Psoas muscle (tissue), 8 donors: ENCODE results near the gene ZNF57. TPM values are rescaled to one million over a fixed set of nuclear protein-coding genes. Genes with fewer than 3 reads are reported as not detected.
"Not testable (repeated sequence)": the region's sequence is repeated elsewhere in the genome, so short reads cannot be mapped to it uniquely, and the experiment has no call there.

Experiments used
- ATAC-seq, 4 donors: fragments of 200-7000 bp; cut with Tn5 transposase; one replicate each; pipeline ENCODE4 v1.9.1; 2020; ENCODE audit warnings: moderate library complexity in 3 of 4, mild to moderate bottlenecking in 2 of 4
- DNase-seq, 2 donors: peaks; one replicate each; pipeline ENCODE4 v3.0.0-alpha.2; 2020
- H3K27ac ChIP-seq: fragments of 200-600 bp; one replicate; pipeline ENCODE4 v1.8.0; 2022
- H3K27me3 ChIP-seq, 3 donors: fragments of 200-600 bp in 1 of 3; one replicate each; pipeline versions ENCODE4 v1.6.1 to v1.8.0; 2013 to 2022; ENCODE audit warnings: low read length in 2 of 3, mild to moderate bottlenecking in 2 of 3, moderate library complexity in 1 of 3; ENCODE audit not compliant: insufficient read depth in 3 of 3
- H3K36me3 ChIP-seq, 2 donors: fragments of 200-600 bp in 1 of 2; one replicate each; pipeline versions ENCODE4 v1.6.1 to v1.8.0; 2013 to 2022; ENCODE audit warnings: low read depth in 1 of 2, mild to moderate bottlenecking in 1 of 2, moderate library complexity in 1 of 2; ENCODE audit not compliant: insufficient read depth in 1 of 2
- H3K4me1 ChIP-seq: fragments of 200-600 bp; one replicate; pipeline ENCODE4 v1.8.0; 2022
- H3K4me3 ChIP-seq: fragments of 200-600 bp; one replicate; pipeline ENCODE4 v1.8.0; 2022; ENCODE audit warnings: mild to moderate bottlenecking
- H3K9me3 ChIP-seq: fragments of 200-600 bp; one replicate; pipeline ENCODE4 v1.8.0; 2022
- CTCF ChIP-seq: fragments of 200-600 bp; IDR thresholded peaks from one replicate; pipeline ENCODE4 v1.8.0; 2022; ENCODE audit warnings: antibody characterized with exemption
- WGBS, 3 donors: extraction: QIAGEN DNeasy Blood & Tissue Kit; methylation state at CpG; one replicate each; pipeline versions ENCODE4 v1.1.6 to v1.1.7; 2013; 5-methylcytosine and 5-hydroxymethylcytosine counted together
- intact Hi-C, 2 donors: fragments of 100-400 bp; cut with DNase I; formaldehyde crosslinking; loops; one replicate each; pipeline versions ENCODE4 v1.11.0 to v1.14.2; 2022
- polyA plus RNA-seq, 3 donors: library from polyadenylated mRNA; stranded (reverse); fragments of 200-250 nt; gene quantifications; one replicate each; pipeline ENCODE4 v1.2.3, GENCODE V29; 2013
- total RNA-seq, 4 donors: library from RNA; stranded (reverse); fragmentation: NEBNext Ultra II Directional in 2 of 4; extraction: Animal tissue kit (Norgen Biotek cat#: 25700) in 2 of 4; gene quantifications; one replicate each; pipeline versions ENCODE4 v1.2.1 to v1.2.4, GENCODE V29; 2021 to 2023
- donor health status: healthy with polysubstance abuse.
- donor health status: DM: no; HTN: no; CAD: no; lungs with moderate emphysema.
- donor health status: Bipolar disorder and iron deficiency.
- donor health status: healthy.
- donor health status: DM: yes; HTN: yes; CAD: no.
- donor health status: DM: no; HTN: no; CAD: no.
- donor health status: DM: no; HTN: no; CAD: no.
- donor health status: DM: yes; HTN: yes; CAD: no.

The ZNF57 gene
- total and polyA plus RNA-seq, 7 donors, result 0.65 to 1.9 (median 1.1) TPM

- peak in 1 of 4 donors; percentile 49 for ATAC-seq
- Histone ChIP-seq H3K4me3 (peak overlapping the region; percentile 30), H3K4me1 (no peaks in the 10 kb centered on the region), H3K36me3 (no peaks in the 10 kb centered on the region), H3K27ac (no peak overlapping the region), H3K9me3 (no peaks in the 10 kb centered on the region), H3K27me3 (peaks cover 0 to 10% (median 0%) of the 10 kb centered on the region in 3 donors)
- intact Hi-C loops, result loop anchor here in 1 of 2 donors (5.0 kb wide), 1 partner anchor 274 kb away; no protein-coding TSS in a partner anchor
- DNase-seq, result peak; percentile 58 to 67
- WGBS, 3 donors, result 48 to 62% (median 53%) methylated on average over 37 of the region's 37 CpGs
- TF ChIP-seq CTCF, result no peak
Observed at GRCh38 chr19:2888731-2889224, 11.9 kb upstream of the ZNF57 start.

- H3K27ac ChIP-seq, ATAC-seq, H3K4me1 ChIP-seq, intact Hi-C loops, DNase-seq, H3K9me3 ChIP-seq, H3K4me3 ChIP-seq, H3K36me3 ChIP-seq: not testable (repeated sequence)
- WGBS, 3 donors, result 44 to 59% (median 52%) methylated on average over 8 of the region's 8 CpGs
- H3K27me3 ChIP-seq, result peaks cover 0 to 10% (median 0%) of the 10 kb centered on the region in 3 donors
Observed at GRCh38 chr19:2890531-2890930, 10.2 kb upstream of the ZNF57 start.

GRCh38 chr19:2896694-2897093 is 4.0 kb upstream of the ZNF57 start:
- no peak for TF ChIP-seq CTCF
- intact Hi-C loops, result no loop called here
- 71 to 78% (median 77%) methylated on average over 8 of the region's 8 CpGs for WGBS, 3 donors
- no peak overlapping the region for H3K4me3 ChIP-seq
- DNase-seq, result no peak
- H3K4me1 ChIP-seq, result no peaks in the 10 kb centered on the region
- H3K27me3 ChIP-seq, result peaks cover 0 to 10% (median 0%) of the 10 kb centered on the region in 3 donors
- peaks cover 12% of the 10 kb centered on the region for H3K9me3 ChIP-seq
- H3K36me3 ChIP-seq, result no peaks in the 10 kb centered on the region
- no peak for ATAC-seq
- H3K27ac ChIP-seq, result no peak overlapping the region

- Histone ChIP-seq H3K36me3 (no peaks in the 10 kb centered on the region), H3K9me3 (peaks cover under 1% of the 10 kb centered on the region), H3K4me3 (no peak overlapping the region), H3K27me3 (no peaks in the 10 kb centered on the region), H3K4me1 (no peaks in the 10 kb centered on the region), H3K27ac (no peak overlapping the region)
- whole genome bisulfite sequencing, 3 donors, result 72 to 84% (median 77%) methylated on average over 13 of the region's 13 CpGs
- no peak for ATAC-seq
- intact Hi-C loops, result loop anchor here in 1 of 2 donors (5.0 kb wide), 1 partner anchor 40 kb away; the partner anchor contains the start of gene ZNF77
- DNase-seq, result no peak
- no peak for TF ChIP-seq CTCF
Observed at GRCh38 chr19:2902590-2903218, 2.0 kb downstream of the ZNF57 start.

GRCh38 chr19:2903326-2903725 is 2.6 kb downstream of the ZNF57 start:
- DNase-seq, ATAC-seq, H3K36me3 ChIP-seq, H3K4me3 ChIP-seq, H3K27me3 ChIP-seq, H3K27ac ChIP-seq, H3K4me1 ChIP-seq, H3K9me3 ChIP-seq: not testable (repeated sequence)
- WGBS, 3 donors, result 82 to 95% (median 89%) methylated on average over 13 of the region's 13 CpGs
- intact Hi-C loops, result loop anchor here in 1 of 2 donors (5.0 kb wide), 1 partner anchor 39 kb away; the partner anchor contains the start of gene ZNF77
